ENCODE data around the gene ACTR3.

Gene ACTR3

DNA sequence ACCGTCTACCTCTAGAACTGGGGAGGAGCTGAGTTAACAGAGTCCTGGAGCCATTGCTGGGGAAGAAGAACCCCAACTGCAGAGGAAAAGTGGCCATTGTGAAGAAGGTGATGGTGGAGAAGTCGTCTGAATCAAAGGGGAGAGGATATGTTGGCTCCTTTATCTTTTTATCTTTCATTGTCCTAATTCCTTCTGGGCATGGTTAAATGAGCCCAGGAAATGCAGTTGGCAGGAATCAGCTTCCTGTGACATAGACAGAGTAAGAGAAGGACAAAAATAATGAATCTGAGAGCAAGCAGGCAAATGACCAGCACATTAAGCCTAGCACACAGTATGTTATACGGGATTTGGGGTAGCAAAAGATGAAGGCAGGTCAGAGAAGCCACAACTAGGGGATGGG is 16.0 kb upstream of the ACTR3 start:
- DNase-seq (ENCODE audit: extremely low spot score, insufficient read length, low read depth) (no peak), FAIRE-seq (no peak)

GRCh38 chr2:113875135-113875534 is 14.8 kb upstream of the ACTR3 start:
- DNase-seq (ENCODE audit: extremely low spot score, insufficient read length, low read depth) (no peak), FAIRE-seq (no peak)

DNA sequence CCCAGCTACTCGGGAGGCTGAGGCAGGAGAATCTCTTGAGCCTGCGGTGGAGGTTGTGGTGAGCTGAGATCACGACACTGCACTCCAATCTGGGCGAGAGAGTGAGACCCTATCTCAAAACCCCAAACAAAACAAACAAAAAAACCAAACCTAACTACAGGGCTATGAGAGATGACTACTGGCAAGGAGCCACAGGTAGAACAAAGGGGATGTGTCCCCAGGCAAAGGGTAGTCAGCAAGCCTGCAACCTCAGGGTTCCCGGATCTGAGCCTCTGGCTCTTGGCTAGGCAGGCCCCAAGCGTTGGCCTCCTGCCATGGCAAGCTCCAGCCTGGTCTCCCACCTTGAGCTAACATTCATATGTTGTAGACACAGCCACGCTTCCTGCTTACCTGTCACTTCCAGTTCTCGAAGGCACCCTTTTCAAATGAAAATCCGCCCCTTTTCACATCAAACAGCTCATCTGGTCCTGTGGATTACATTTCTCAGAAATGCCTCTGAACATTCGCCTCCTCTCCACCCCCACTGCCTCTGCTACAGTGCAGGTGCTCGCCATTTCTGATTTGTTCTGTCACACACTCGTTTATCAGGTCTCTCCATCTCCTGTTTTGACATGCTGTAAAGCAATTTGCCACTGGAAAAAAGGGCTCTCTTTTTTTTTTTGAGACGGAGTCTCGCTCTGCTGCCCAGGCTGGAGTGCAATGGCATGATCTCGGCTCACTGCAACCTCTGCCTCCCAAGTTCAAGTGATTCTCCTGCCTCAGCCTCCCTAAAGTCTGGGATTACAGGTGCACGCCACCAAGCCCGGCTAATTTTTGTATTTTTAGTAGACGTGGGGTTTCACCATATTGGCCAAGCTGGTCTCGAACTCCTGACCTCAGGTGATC is 13.1 kb upstream of the ACTR3 start:
- no peak for DNase-seq (ENCODE audit: extremely low spot score, insufficient read length, low read depth)
- no peak for FAIRE-seq

GRCh38 chr2:113877711-113878598 is 11.9 kb upstream of the ACTR3 start:
- DNase-seq (ENCODE audit: extremely low spot score, insufficient read length, low read depth) (no peak), FAIRE-seq (no peak)

DNA sequence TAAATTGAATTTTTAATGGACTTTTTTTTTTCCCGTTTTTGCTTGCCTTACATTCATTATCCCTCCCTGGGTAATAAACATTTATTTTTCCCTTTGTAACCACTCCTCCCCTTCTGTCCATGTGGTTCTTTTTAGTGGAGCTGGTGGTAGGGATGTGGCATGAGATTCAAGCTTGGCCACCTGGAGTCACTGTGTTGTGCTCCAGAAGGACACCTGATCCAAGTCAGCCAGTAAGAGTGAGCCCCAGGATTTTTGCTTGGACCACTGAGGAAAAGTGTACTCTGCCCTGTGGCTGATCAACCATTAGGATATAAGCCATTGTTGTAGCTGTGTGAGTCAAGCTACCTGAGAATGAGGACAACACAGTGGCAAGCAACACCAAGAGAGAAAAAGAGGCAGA is 11.1 kb upstream of the ACTR3 start:
- no peak for DNase-seq (ENCODE audit: extremely low spot score, insufficient read length, low read depth)
- no peak for FAIRE-seq

- FAIRE-seq = no peak
- no peak for DNase-seq (ENCODE audit: extremely low spot score, insufficient read length, low read depth)
Measured at GRCh38 chr2:113879457-113879856, 10.4 kb upstream of the ACTR3 start.

- FAIRE-seq (peak; percentile 99), DNase-seq (ENCODE audit: extremely low spot score, insufficient read length, low read depth) (peak; percentile 75)
Measured at GRCh38 chr2:113886479-113887008, 3.3 kb upstream of the ACTR3 start.

GRCh38 chr2:113887009-113887792 is 2.7 kb upstream of the ACTR3 start:
- DNase-seq (ENCODE audit: extremely low spot score, insufficient read length, low read depth) = no peak
- FAIRE-seq = no peak

- no peak for FAIRE-seq
Measured at GRCh38 chr2:113888641-113889470, 1.0 kb upstream of the ACTR3 start.

GRCh38 chr2:113890253-113891235 is 655 bp downstream of the ACTR3 start:
- FAIRE-seq = peak; percentile 89
- DNase-seq (ENCODE audit: extremely low spot score, insufficient read length, low read depth) = no peak

More at GRCh38 chr2:113888641-113889470, 1.0 kb upstream of the ACTR3 start:
- DNase-seq (ENCODE audit: extremely low spot score, insufficient read length, low read depth) = no peak

- FAIRE-seq (no peak), DNase-seq (ENCODE audit: extremely low spot score, insufficient read length, low read depth) (no peak)
Measured at GRCh38 chr2:113891265-113891959, 1.5 kb downstream of the ACTR3 start.

GRCh38 chr2:113892004-113892710 is 2.3 kb downstream of the ACTR3 start:
- DNase-seq (ENCODE audit: extremely low spot score, insufficient read length, low read depth) = no peak
- peak; percentile 77 for FAIRE-seq

- FAIRE-seq (no peak), DNase-seq (ENCODE audit: extremely low spot score, insufficient read length, low read depth) (no peak)
Measured at GRCh38 chr2:113894156-113894743, 4.4 kb downstream of the ACTR3 start.

DNA sequence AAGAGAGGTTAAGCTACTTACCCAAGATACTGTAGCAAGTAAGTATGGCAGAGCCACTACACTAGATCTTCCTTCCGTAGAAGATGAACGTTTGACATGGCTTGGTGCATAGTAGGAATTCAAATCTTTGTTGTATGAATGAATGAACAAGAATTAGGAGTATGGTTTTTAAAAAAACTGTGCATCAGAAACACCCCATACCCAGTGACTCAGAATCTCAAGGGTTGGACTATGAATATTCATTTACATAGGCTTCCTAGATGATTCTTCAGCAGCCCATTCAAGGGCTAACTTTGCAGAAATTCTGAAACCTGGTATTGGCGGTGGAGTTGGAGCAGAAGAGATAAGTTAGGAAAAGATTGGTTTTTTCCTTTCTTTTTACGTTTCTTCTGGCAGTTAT is 5.4 kb downstream of the ACTR3 start:
- DNase-seq (ENCODE audit: extremely low spot score, insufficient read length, low read depth) (no peak), FAIRE-seq (peak; percentile 60)

DNA sequence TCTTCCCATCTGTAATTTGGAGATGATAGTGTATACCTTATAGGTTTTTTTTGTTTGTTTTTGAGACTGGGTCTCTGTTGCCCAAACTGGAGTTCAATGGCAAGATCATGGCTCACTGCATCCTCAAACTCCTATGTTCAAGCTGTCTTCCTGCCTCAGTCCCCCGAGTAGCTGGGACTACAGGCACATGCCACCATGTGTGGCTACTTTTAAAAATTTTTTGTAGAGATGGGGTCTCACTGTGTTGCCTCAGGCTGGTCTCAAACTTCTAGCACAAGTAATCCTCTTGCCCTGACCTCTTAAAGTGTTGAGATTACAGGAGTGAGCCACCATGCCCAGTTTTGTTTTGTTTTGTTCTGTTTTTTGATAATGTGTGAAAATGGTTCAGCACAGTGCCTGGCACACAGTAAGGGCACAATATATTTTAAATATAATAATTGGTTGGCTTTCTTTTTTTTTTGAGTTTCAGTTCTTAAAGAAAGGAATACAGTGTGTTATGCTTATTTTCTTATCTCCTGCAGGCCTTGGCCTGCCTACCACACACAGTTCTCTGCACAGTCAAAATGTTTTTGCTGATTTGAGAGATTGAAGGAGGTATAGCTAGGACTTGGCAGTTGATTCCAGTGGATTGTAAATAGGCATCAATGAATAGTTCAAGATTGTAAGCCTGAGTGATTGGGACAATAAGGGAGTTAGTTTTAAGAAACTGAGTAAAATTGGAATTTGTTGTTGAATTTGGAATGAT is 6.1 kb downstream of the ACTR3 start:
- DNase-seq (ENCODE audit: extremely low spot score, insufficient read length, low read depth) (no peak), FAIRE-seq (peak; percentile 67)

GRCh38 chr2:113896791-113897190 is 6.9 kb downstream of the ACTR3 start:
- DNase-seq (ENCODE audit: extremely low spot score, insufficient read length, low read depth) = no peak
- no peak for FAIRE-seq

Data from GM18507 (cell line).